ENCODE measurements around the gene MATK. TPM values are rescaled to one million over a fixed set of nuclear protein-coding genes. Genes with fewer than 3 reads are reported as not detected.

The MATK gene
- total and polyA plus RNA-seq, 4 donors, result 0.78 to 7.0 (median 1.8) TPM

DNA sequence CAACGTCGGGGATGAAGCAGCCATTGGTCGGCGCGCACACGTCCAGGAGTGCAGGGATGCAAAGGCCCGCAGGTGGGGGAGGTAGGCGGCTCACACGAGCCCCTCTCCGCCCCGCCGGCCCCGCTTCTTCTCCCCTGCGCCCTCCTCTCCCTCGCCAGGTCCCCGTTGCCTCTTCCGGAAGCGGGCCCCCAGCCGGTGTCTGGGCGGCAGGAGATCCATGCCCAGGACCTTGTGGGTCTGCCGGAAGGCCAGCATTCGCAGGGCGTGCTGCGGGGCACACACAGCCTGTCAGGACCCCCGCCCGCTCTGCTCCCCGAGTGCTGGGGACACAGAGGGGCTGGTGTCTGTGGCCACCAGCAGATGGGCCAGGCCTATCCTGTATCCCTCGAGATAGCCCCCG lies 19.7 kb upstream of the MATK start (continued):
- TF ChIP-seq CTCF (IDR thresholded peaks at IDR 0.05; ENCODE audit: low read depth, low read length, missing input control) (no peak), HNF4A (conservative IDR thresholded peaks at IDR 0.05) (no peak), FOXA2 (IDR thresholded peaks at IDR 0.05) (no peak), EGR1 (IDR thresholded peaks at IDR 0.05; ENCODE audit: low read depth in 2 of 2) (no peak), ATF3 (IDR thresholded peaks at IDR 0.05) (no peak), RAD21 (IDR thresholded peaks at IDR 0.05) (no peak), GABPA (IDR thresholded peaks at IDR 0.05 in 1 of 2, conservative IDR thresholded peaks at IDR 0.05 in 1 of 2) (no peak), SP1 (IDR thresholded peaks at IDR 0.05) (no peak), TAF1 (conservative IDR thresholded peaks at IDR 0.05) (no peak), NR2F2 (IDR thresholded peaks at IDR 0.05) (no peak), FOXA1 (IDR thresholded peaks at IDR 0.05) (no peak), HNF4G (IDR thresholded peaks at IDR 0.05) (no peak)
- TF ChIP-seq, protein P1, sequence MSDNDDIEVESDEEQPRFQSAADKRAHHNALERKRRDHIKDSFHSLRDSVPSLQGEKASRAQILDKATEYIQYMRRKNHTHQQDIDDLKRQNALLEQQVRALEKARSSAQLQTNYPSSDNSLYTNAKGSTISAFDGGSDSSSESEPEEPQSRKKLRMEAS (IDR thresholded peaks at IDR 0.05), result no peak

DNA sequence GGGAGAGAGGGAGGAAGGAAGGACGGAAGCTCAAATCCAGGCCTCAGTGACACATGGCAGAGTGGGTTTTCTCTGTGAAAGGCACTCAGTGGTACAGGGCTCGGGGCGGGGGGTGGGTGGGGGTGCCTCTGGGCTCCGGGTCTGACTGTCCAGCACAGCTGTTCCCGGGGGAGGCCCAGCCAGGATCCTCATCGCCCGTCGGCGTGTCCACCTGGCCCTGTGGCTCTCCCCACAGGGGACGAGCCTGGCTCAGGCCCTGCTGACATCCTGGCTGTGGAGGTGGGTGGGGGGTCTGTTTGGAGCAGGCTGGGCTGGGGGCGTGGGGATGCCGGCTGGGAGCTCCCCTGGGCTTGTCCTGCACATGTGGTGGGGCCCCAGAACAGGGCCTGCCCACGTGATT lies 18.2 kb upstream of the MATK start:
- H3K9me3 ChIP-seq (ENCODE audit: control insufficient read depth in 4 of 4, low read length in 3 of 4), result no peaks in the 10 kb centered on the region
- TF ChIP-seq JUND (IDR thresholded peaks at IDR 0.05) (no peak), HNF4G (IDR thresholded peaks at IDR 0.05) (no peak)
- no peak overlapping the region for H3K4me3 ChIP-seq (ENCODE audit: low read depth in 1 of 3, low read length in 3 of 3)
- no peak for DNase-seq (ENCODE audit: low spot score)
- H3K27me3 ChIP-seq (ENCODE audit: control insufficient read depth in 4 of 4, insufficient read depth in 4 of 4, low read length in 3 of 4), result peaks cover 0 to 3% (median 1%) of the 10 kb centered on the region in 4 donors
- H3K4me1 ChIP-seq (ENCODE audit: control insufficient read depth in 4 of 4, insufficient read depth in 4 of 4, low read length in 3 of 4), result peaks cover 0 to 9% (median 0%) of the 10 kb centered on the region in 4 donors
- no peak overlapping the region for H3K9ac ChIP-seq (ENCODE audit: low read depth in 1 of 2, low read length in 2 of 2)
- no peaks in the 10 kb centered on the region for H3K36me3 ChIP-seq (ENCODE audit: control insufficient read depth in 4 of 4, insufficient read depth in 3 of 4, low read depth in 1 of 4, low read length in 3 of 4)
- H3K27ac ChIP-seq (ENCODE audit: low read depth in 1 of 2, low read length in 2 of 2), result no peak overlapping the region
- WGBS, result 87% methylated on average over 13 of the region's 13 CpGs

- Histone ChIP-seq H3K9me3 (ENCODE audit: control insufficient read depth in 4 of 4, low read length in 3 of 4) (no peaks in the 10 kb centered on the region), H3K4me3 (ENCODE audit: low read depth in 1 of 3, low read length in 3 of 3) (no peak overlapping the region), H3K4me1 (ENCODE audit: control insufficient read depth in 4 of 4, insufficient read depth in 4 of 4, low read length in 3 of 4) (peaks cover 0 to 9% (median 0%) of the 10 kb centered on the region in 4 donors), H3K27ac (ENCODE audit: low read depth in 1 of 2, low read length in 2 of 2) (no peak overlapping the region), H3K36me3 (ENCODE audit: control insufficient read depth in 4 of 4, insufficient read depth in 3 of 4, low read depth in 1 of 4, low read length in 3 of 4) (no peaks in the 10 kb centered on the region), H3K9ac (ENCODE audit: low read depth in 1 of 2, low read length in 2 of 2) (no peak overlapping the region), H3K27me3 (ENCODE audit: control insufficient read depth in 4 of 4, insufficient read depth in 4 of 4, low read length in 3 of 4) (peaks cover 0 to 3% (median 1%) of the 10 kb centered on the region in 4 donors)
- 77% methylated on average over 10 of the region's 10 CpGs for WGBS
- TF ChIP-seq TAF1 (conservative IDR thresholded peaks at IDR 0.05) (no peak), HNF4G (IDR thresholded peaks at IDR 0.05) (no peak), RXRA (IDR thresholded peaks at IDR 0.05) (no peak), ATF3 (IDR thresholded peaks at IDR 0.05) (no peak), RAD21 (IDR thresholded peaks at IDR 0.05) (no peak), EGR1 (IDR thresholded peaks at IDR 0.05; ENCODE audit: low read depth in 2 of 2) (no peak), YY1 (IDR thresholded peaks at IDR 0.05) (no peak), HNF4A (conservative IDR thresholded peaks at IDR 0.05) (no peak), CTCF (IDR thresholded peaks at IDR 0.05; ENCODE audit: low read depth, low read length, missing input control) (no peak), JUND (IDR thresholded peaks at IDR 0.05) (no peak), FOXA1 (IDR thresholded peaks at IDR 0.05) (no peak), SP1 (IDR thresholded peaks at IDR 0.05) (no peak), FOXA2 (IDR thresholded peaks at IDR 0.05) (no peak), NR2F2 (IDR thresholded peaks at IDR 0.05) (no peak), GABPA (IDR thresholded peaks at IDR 0.05 in 1 of 2, conservative IDR thresholded peaks at IDR 0.05 in 1 of 2) (no peak)
- TF ChIP-seq, protein P2, sequence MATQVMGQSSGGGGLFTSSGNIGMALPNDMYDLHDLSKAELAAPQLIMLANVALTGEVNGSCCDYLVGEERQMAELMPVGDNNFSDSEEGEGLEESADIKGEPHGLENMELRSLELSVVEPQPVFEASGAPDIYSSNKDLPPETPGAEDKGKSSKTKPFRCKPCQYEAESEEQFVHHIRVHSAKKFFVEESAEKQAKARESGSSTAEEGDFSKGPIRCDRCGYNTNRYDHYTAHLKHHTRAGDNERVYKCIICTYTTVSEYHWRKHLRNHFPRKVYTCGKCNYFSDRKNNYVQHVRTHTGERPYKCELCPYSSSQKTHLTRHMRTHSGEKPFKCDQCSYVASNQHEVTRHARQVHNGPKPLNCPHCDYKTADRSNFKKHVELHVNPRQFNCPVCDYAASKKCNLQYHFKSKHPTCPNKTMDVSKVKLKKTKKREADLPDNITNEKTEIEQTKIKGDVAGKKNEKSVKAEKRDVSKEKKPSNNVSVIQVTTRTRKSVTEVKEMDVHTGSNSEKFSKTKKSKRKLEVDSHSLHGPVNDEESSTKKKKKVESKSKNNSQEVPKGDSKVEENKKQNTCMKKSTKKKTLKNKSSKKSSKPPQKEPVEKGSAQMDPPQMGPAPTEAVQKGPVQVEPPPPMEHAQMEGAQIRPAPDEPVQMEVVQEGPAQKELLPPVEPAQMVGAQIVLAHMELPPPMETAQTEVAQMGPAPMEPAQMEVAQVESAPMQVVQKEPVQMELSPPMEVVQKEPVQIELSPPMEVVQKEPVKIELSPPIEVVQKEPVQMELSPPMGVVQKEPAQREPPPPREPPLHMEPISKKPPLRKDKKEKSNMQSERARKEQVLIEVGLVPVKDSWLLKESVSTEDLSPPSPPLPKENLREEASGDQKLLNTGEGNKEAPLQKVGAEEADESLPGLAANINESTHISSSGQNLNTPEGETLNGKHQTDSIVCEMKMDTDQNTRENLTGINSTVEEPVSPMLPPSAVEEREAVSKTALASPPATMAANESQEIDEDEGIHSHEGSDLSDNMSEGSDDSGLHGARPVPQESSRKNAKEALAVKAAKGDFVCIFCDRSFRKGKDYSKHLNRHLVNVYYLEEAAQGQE (IDR thresholded peaks at IDR 0.05), result no peak
- TF ChIP-seq, protein P3, sequence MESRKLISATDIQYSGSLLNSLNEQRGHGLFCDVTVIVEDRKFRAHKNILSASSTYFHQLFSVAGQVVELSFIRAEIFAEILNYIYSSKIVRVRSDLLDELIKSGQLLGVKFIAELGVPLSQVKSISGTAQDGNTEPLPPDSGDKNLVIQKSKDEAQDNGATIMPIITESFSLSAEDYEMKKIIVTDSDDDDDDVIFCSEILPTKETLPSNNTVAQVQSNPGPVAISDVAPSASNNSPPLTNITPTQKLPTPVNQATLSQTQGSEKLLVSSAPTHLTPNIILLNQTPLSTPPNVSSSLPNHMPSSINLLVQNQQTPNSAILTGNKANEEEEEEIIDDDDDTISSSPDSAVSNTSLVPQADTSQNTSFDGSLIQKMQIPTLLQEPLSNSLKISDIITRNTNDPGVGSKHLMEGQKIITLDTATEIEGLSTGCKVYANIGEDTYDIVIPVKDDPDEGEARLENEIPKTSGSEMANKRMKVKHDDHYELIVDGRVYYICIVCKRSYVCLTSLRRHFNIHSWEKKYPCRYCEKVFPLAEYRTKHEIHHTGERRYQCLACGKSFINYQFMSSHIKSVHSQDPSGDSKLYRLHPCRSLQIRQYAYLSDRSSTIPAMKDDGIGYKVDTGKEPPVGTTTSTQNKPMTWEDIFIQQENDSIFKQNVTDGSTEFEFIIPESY (IDR thresholded peaks at IDR 0.05), result no peak
- TF ChIP-seq, protein P1 (IDR thresholded peaks at IDR 0.05), result no peak
- no peak for DNase-seq (ENCODE audit: low spot score)
Measured at GRCh38 chr19:3803986-3804385, 17.8 kb upstream of the MATK start.
